Smooth muscle cell of the pulmonary artery (primary cell): ENCODE data around the gene CD99L2. TPM values are rescaled to one million over a fixed set of nuclear protein-coding genes. Genes with fewer than 3 reads are reported as not detected.

Source experiments
- total RNA-seq: library from RNA; depleted of rRNA; stranded (reverse); fragments of >200 nt; gene quantifications from 2 replicates; pipeline ENCODE4 v1.2.3, GENCODE V29; 2014

The CD99L2 gene, protein sequence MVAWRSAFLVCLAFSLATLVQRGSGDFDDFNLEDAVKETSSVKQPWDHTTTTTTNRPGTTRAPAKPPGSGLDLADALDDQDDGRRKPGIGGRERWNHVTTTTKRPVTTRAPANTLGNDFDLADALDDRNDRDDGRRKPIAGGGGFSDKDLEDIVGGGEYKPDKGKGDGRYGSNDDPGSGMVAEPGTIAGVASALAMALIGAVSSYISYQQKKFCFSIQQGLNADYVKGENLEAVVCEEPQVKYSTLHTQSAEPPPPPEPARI
- 73.6 and 85.5 TPM in 2 replicates for total RNA-seq

DNA sequence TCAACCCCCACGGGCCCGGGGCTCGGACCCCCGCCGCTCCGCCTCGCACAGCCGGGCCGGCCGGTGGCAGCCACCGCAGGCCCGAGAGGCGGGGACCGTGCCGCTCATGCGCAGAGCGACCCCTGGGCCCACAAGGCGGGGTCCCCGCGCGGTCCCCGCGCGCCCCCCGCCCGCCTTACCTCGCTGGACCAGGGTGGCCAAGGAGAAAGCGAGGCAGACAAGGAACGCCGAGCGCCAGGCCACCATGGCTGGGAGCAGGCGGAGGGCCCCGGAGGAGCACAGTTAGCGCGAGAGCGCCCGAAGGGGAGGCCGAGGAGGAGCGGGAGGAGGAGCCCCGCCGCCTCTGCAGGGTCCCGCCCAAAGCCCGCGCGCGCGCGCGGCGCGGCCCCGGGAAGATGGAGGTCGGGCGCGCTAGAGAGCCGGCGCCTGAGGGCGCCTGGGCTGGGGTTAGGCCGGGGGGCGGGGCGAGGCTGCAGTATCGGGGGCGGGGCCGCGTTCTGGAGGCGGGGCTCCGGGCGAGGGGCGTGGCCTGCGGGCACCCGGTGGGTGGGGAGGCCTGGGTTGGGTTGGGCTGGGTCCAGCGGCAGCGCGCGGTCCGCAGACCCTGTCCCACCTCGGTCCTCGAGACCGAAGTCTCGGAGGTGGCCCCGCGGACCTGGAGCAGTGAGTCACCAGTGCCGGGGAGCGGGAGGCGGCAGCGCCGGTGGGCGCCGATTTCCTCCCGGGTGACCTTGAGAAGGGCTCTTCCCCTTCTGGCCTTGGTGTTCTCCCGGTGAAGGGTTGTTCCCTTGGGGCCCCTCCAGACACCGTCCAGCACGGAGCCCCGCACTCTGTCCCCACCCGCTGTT lies at the start of gene CD99L2:
CD99L2 (minus strand) TSS at position 326 of the 848 bp plus-strand sequence; CDS start at position 246, 80 bp downstream.

Other genes starting within 250 kb of the CD99L2 start
- 20.2 and 22.8 TPM in 2 replicates for gene MTMR1, start 205.3 kb downstream of the CD99L2 start, total RNA-seq
- 3.5 and 3.9 TPM in 2 replicates for gene HMGB3, start 84.7 kb upstream of the CD99L2 start, total RNA-seq